OCI-LY1 (cell line): ENCODE results near the gene NT5M.

Experiments
- CTCF ChIP-seq: fragments of 200-600 bp; sonication (generic), shearing (Covaris generic); IDR thresholded peaks from 2 replicates; pipeline ENCODE4 v1.5.1; 2017; ENCODE audit warnings: mild to moderate bottlenecking, antibody characterized with exemption, low read length, moderate library complexity, mixed read lengths
- EZH2 ChIP-seq: fragments of 200-600 bp; sonication (generic), shearing (Covaris generic); IDR thresholded peaks from 2 replicates; pipeline ENCODE4 v1.8.0; 2017; ENCODE audit warnings: borderline replicate concordance, mixed run types, mild to moderate bottlenecking, antibody characterized with exemption, low read length, moderate library complexity, mixed read lengths

DNA sequence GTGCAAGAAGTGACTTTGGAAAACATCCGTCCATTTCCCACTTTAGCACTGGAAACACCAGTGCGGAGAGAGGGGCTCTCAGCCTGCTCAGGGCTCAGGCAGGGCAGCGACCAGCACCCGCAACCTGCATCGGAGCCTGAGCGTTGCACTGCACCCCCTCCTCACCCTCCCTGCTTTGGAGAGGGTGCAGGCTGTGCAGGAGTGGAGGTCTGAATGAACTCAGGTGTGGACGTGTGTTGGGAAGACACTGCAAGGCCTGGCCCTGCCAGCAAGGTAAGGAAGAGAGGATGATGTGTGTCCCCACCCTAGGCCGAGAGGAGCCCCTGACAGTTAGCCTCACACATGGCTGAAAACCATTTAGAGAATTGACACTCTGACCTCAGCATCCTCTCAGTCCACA is 81.8 kb downstream of the NT5M start:
- no peak for TF ChIP-seq EZH2
- TF ChIP-seq CTCF: no peak
